ENCODE results near the gene PTPN9. TPM values are rescaled to one million over a fixed set of nuclear protein-coding genes. Genes with fewer than 3 reads are reported as not detected.
A peak's percentile ranks its signal among the peaks of the same experiment; 100 is the strongest.

Gene PTPN9
- total RNA-seq, 1 experiment from 2014 or later = 31.6 TPM

GRCh38 chr15:75455982-75456531 lies 123.1 kb downstream of the PTPN9 start:
- Mint-ChIP-seq H3K27ac (ENCODE audit: low read depth, unreplicated experiment) (peak overlapping the region; percentile 89), H3K4me3 (ENCODE audit: unreplicated experiment) (peak overlapping the region; percentile 89), H3K27me3 (ENCODE audit: insufficient read depth, unreplicated experiment) (no peaks in the 10 kb centered on the region), H3K9me3 (ENCODE audit: unreplicated experiment) (no peaks in the 10 kb centered on the region), H3K36me3 (ENCODE audit: insufficient read depth, unreplicated experiment) (peaks cover 12% of the 10 kb centered on the region), H3K4me1 (ENCODE audit: insufficient read depth, unreplicated experiment) (peaks cover 16% of the 10 kb centered on the region)
- intact Hi-C loops (cut with micrococcal nuclease) = loop anchor here (2.0 kb wide), 1 partner anchor 87 kb away; the partner anchor contains the start of gene MAN2C1
- ChIA-PET POLR2A (interaction anchor here (0.6 to 9.2 kb wide), 30 partner anchors 8 to 591 kb away, joined by 3 to 245 read pairs (median 6); partner anchors contain the start of genes IMP3, MAN2C1, NEIL1 and PTPN9), CTCF (interaction anchor here (0.6 to 1.4 kb wide), 6 partner anchors 24 to 171 kb away, joined by 3 to 5 read pairs (median 4); partner anchors contain the start of gene SNUPN)
- no peak for DNase-seq (ENCODE audit: unreplicated experiment)
- BruUV-seq (replicated peaks) = TSS peak; percentile 27
- TF ChIP-seq CTCF (IDR thresholded peaks at IDR 0.05; ENCODE audit: unreplicated experiment) = no peak

GRCh38 chr15:75455424-75455981 lies 123.6 kb downstream of the PTPN9 start:
- ChIA-PET CTCF (interaction anchor here (0.6 to 1.4 kb wide), 7 partner anchors 10 to 171 kb away, joined by 3 to 5 read pairs (median 3); partner anchors contain the start of gene SNUPN), POLR2A (interaction anchor here (0.6 to 9.2 kb wide), 31 partner anchors 8 to 591 kb away, joined by 3 to 245 read pairs (median 5); partner anchors contain the start of genes IMP3, MAN2C1, MPI and NEIL1)
- H3K4me1 Mint-ChIP-seq (ENCODE audit: insufficient read depth, unreplicated experiment) = peaks cover 16% of the 10 kb centered on the region
- TF ChIP-seq CTCF (IDR thresholded peaks at IDR 0.05; ENCODE audit: unreplicated experiment) = no peak
- peak; percentile 87 for DNase-seq (ENCODE audit: unreplicated experiment)
- H3K27ac Mint-ChIP-seq (ENCODE audit: low read depth, unreplicated experiment) = peak overlapping the region; percentile 89
- TSS peak; percentile 20 for BruUV-seq (replicated peaks)
- H3K9me3 Mint-ChIP-seq (ENCODE audit: unreplicated experiment) = no peaks in the 10 kb centered on the region
- peak overlapping the region; percentile 89 for H3K4me3 Mint-ChIP-seq (ENCODE audit: unreplicated experiment)
- intact Hi-C loops (cut with micrococcal nuclease) = loop anchor here (2.0 kb wide), 1 partner anchor 87 kb away; the partner anchor contains the start of gene MAN2C1
- H3K36me3 Mint-ChIP-seq (ENCODE audit: insufficient read depth, unreplicated experiment) = peaks cover 12% of the 10 kb centered on the region
- no peaks in the 10 kb centered on the region for H3K27me3 Mint-ChIP-seq (ENCODE audit: insufficient read depth, unreplicated experiment)

GRCh38 chr15:75454471-75455378 lies 124.4 kb downstream of the PTPN9 start:
- no TSS peak for BruUV-seq (replicated peaks)
- H3K4me3 Mint-ChIP-seq (ENCODE audit: unreplicated experiment) = peak overlapping the region; percentile 89
- peaks cover 16% of the 10 kb centered on the region for H3K4me1 Mint-ChIP-seq (ENCODE audit: insufficient read depth, unreplicated experiment)
- no peaks in the 10 kb centered on the region for H3K9me3 Mint-ChIP-seq (ENCODE audit: unreplicated experiment)
- CTCF ChIA-PET = interaction anchor here (0.5 to 1.4 kb wide), 7 partner anchors 9 to 386 kb away, joined by 3 to 6 read pairs (median 3); partner anchors contain the start of gene IMP3
- TF ChIP-seq CTCF (IDR thresholded peaks at IDR 0.05; ENCODE audit: unreplicated experiment) = no peak
- POLR2A ChIA-PET = interaction anchor here (0.5 to 9.2 kb wide), 45 partner anchors 9 to 1957 kb away, joined by 3 to 245 read pairs (median 5); partner anchors contain the start of genes C15orf39, IMP3, MAN2C1 and MPI
- DNase-seq (ENCODE audit: unreplicated experiment) = no peak
- no peaks in the 10 kb centered on the region for H3K27me3 Mint-ChIP-seq (ENCODE audit: insufficient read depth, unreplicated experiment)
- intact Hi-C loops (cut with micrococcal nuclease) = loop anchor here (2.0 to 5.0 kb wide), 3 partner anchors 86 to 173 kb away; partner anchors contain the start of genes MAN2C1, PTPN9 and SNUPN
- peaks cover 17% of the 10 kb centered on the region for H3K36me3 Mint-ChIP-seq (ENCODE audit: insufficient read depth, unreplicated experiment)
- H3K27ac Mint-ChIP-seq (ENCODE audit: low read depth, unreplicated experiment) = peak overlapping the region; percentile 89
